Heart right ventricle (tissue), 16 donors: ENCODE results near the gene PGBD5. TPM values are rescaled to one million over a fixed set of nuclear protein-coding genes. Genes with fewer than 3 reads are reported as not detected.

Experiments used
- ATAC-seq, 8 donors: fragments of 200-7000 bp; cut with Tn5 transposase; one replicate each; pipeline ENCODE4 v1.9.1; 2020; ENCODE audit warnings: mild to moderate bottlenecking in 8 of 8, moderate library complexity in 8 of 8, moderate number of reproducible peaks in 1 of 8
- DNase-seq, 2 donors: peaks; one replicate each; pipeline ENCODE4 v3.0.0-alpha.2; 2020
- H3K27ac ChIP-seq, 10 donors: fragments of 200-600 bp; sonication (generic) in 2 of 10; one replicate each; pipeline versions ENCODE4 v1.5.0 to v1.8.0; 2020 to 2022; ENCODE audit warnings: mild to moderate bottlenecking in 3 of 10
- H3K27me3 ChIP-seq, 7 donors: fragments of 200-600 bp; one replicate each; pipeline ENCODE4 v1.8.0; 2021 to 2022; ENCODE audit warnings: mild to moderate bottlenecking in 2 of 7
- H3K36me3 ChIP-seq, 9 donors: fragments of 200-600 bp; sonication (generic) in 1 of 9; one replicate each; pipeline versions ENCODE4 v1.5.0 to v1.8.0; 2020 to 2022; ENCODE audit warnings: mild to moderate bottlenecking in 2 of 9
- H3K4me1 ChIP-seq, 9 donors: fragments of 200-600 bp; sonication (generic) in 1 of 9; one replicate each; pipeline versions ENCODE4 v1.5.0 to v1.8.0; 2020 to 2022; ENCODE audit warnings: mild to moderate bottlenecking in 4 of 9
- H3K4me3 ChIP-seq, 10 donors: fragments of 200-600 bp; sonication (generic) in 2 of 10; one replicate each; pipeline versions ENCODE4 v1.5.0 to v1.8.0; 2020 to 2022; ENCODE audit warnings: mild to moderate bottlenecking in 7 of 10, moderate library complexity in 2 of 10
- H3K9me3 ChIP-seq, 11 donors: fragments of 200-600 bp in 10 of 11; sonication (generic) in 2 of 11; one replicate each; pipeline versions ENCODE4 v1.5.0 to v1.8.0; 2013 to 2022; ENCODE audit warnings: mild to moderate bottlenecking in 2 of 11, control low read depth in 1 of 11, moderate library complexity in 1 of 11
- CTCF ChIP-seq, 9 donors: fragments of 200-600 bp; sonication (generic) in 2 of 9; IDR thresholded peaks; one replicate each; pipeline versions ENCODE4 v1.5.0 to v1.8.0; 2021 to 2022; ENCODE audit warnings: antibody characterized with exemption in 9 of 9, mild to moderate bottlenecking in 5 of 9, moderate library complexity in 1 of 9
- WGBS, 2 donors: extraction: QIAGEN DNeasy Blood & Tissue Kit; methylation state at CpG; one replicate each; pipeline ENCODE4 v1.1.7; 2013; ENCODE audit warnings: inconsistent platforms in 1 of 2; 5-methylcytosine and 5-hydroxymethylcytosine counted together
- intact Hi-C, 10 donors: fragments of 100-400 bp; cut with DNase I; formaldehyde crosslinking; loops; one replicate each; pipeline versions ENCODE4 v1.11.1 to v1.14.2; 2022
- polyA plus RNA-seq, 2 donors: library from polyadenylated mRNA; stranded (reverse); fragments of 200-250 nt; gene quantifications; one replicate each; pipeline ENCODE4 v1.2.3, GENCODE V29; 2013
- total RNA-seq, 10 donors: library from RNA; stranded (reverse); fragmentation: NEBNext Ultra II Directional in 3 of 10; extraction: Animal tissue kit (Norgen Biotek cat#: 25700) in 3 of 10; gene quantifications; one replicate each; pipeline versions ENCODE4 v1.2.1 to v1.2.4, GENCODE V29; 2021 to 2023
- donor health status: Arrhythmogenic right ventricular cardiomyopathy.
- donor health status: ischemic (EF 13 %, LVEDD 7.1; RV severe dilation, severe dysfunction).
- donor health status: healthy with polysubstance abuse.
- donor health status: DM: no; HTN: yes; CAD: no.
- donor health status: DM: no; HTN: no; CAD: no.
- donor health status: ischemic (EF 25% LVEDD 6.9; RV normal size, moderate dysfunction).
- donor health status: ischemic (EF 25% LVEDD 5.7; RV mildly dilated, moderate dysfunction).
- donor health status: healthy.
- donor health status: DM: yes; HTN: yes; CAD: no.
- donor health status: Ischemic cardiomyopathy.
- donor health status: ischemic (EF 35%, LVEDD 5.7; RV mildly dilated, moderate dysfunction).
- donor health status: nonischemic (EF 11% LVEDD 7.7; RV severe dilation, severe dysfunction).
- donor health status: DM: yes; HTN: yes; CAD: no.
- donor health status: PGD.
- donor health status: ischemic (EF 29% LVEDD 5.4; RV normal size, mild dysfunction).
- donor health status: nonischemic (EF 23%, LVEDD 6.1; RV moderate dilation, normal function).

PGBD5 gene
- total and polyA plus RNA-seq, 12 donors, result 0.52 to 11.4 (median 7.9) TPM

- intact Hi-C loops, result loop anchor here in 2 of 10 donors (2.0 to 10.0 kb wide), 2 partner anchors 33 to 191 kb away; no protein-coding TSS in a partner anchor
- Histone ChIP-seq H3K9me3 (no peaks in the 10 kb centered on the region), H3K4me1 (peaks cover 6 to 21% (median 8%) of the 10 kb centered on the region in 9 donors), H3K27me3 (no peaks in the 10 kb centered on the region), H3K36me3 (peaks cover 0 to 76% (median 17%) of the 10 kb centered on the region in 9 donors), H3K27ac (no peak overlapping the region), H3K4me3 (no peak overlapping the region)
- DNase-seq (no peak), ATAC-seq (no peak)
- TF ChIP-seq CTCF (IDR thresholded peaks at IDR 0.05), result no peak
- 96 to 97% methylated on average over 17 of the region's 17 CpGs for WGBS, 2 donors
These were observed 160.7 kb downstream of the PGBD5 start for GRCh38 chr1:230265200-230266115.

Other genes starting within 250 kb of the PGBD5 start
- gene COG2, start 216.1 kb upstream of the PGBD5 start, total RNA-seq, result 10 to 100 TPM; 20.1 to 36.5 (median 24.7) TPM
- gene COG2, start 216.1 kb upstream of the PGBD5 start, polyA plus RNA-seq, result 10 to 100 TPM in 1 of 2 donors, 1 to 10 TPM in 1; 7.5 to 10.6 TPM